PC-3 (cell line): ENCODE results near the gene D2HGDH. TPM values are rescaled to one million over a fixed set of nuclear protein-coding genes. Genes with fewer than 3 reads are reported as not detected.

Experiments
- ATAC-seq: fragments of 200-7000 bp; cut with Tn5 transposase; 2 replicates; pipeline ENCODE4 v1.9.1; 2020; ENCODE audit warnings: mild to moderate bottlenecking, moderate library complexity
- BruUV-seq: library from RNA; stranded (reverse); fragments of 400-500 nt; replicated peaks from 2 replicates; lab custom pipeline; 2021; lab: Mats Ljungman, UMichigan
- CTCF ChIA-PET: fragments of 300-600 bp; sonication (Branson Sonifier 250); formaldehyde crosslinking; loops from one replicate; lab custom pipeline; 2022; ENCODE audit warnings: antibody characterized with exemption; lab: Charles Lee
- POLR2A ChIA-PET: fragments of 300-600 bp; sonication (Branson Sonifier 250); formaldehyde crosslinking; loops from one replicate; lab custom pipeline; 2022; ENCODE audit warnings: antibody characterized with exemption; ENCODE audit not compliant: unreplicated experiment; lab: Charles Lee
- DNase-seq: peaks from one replicate; pipeline ENCODE4 v3.0.0-alpha.2; 2015
- H2AFZ ChIP-seq: fragments of 300-600 bp; sonication (generic); 2 replicates; pipeline ENCODE4 v1.6.0; 2016; ENCODE audit warnings: antibody characterized with exemption, low read length
- H3F3A ChIP-seq: fragments of 300-600 bp; sonication (generic); one replicate; pipeline ENCODE4 v1.6.0; 2017; ENCODE audit warnings: antibody characterized with exemption, low read length, control low read depth, mild to moderate bottlenecking; ENCODE audit not compliant: unreplicated experiment
- H3K27ac ChIP-seq: fragments of 300-600 bp; sonication (generic); 2 replicates; pipeline ENCODE4 v1.5.1; 2016; ENCODE audit warnings: mild to moderate bottlenecking, low read length
- H3K27me3 ChIP-seq: fragments of 300-600 bp; sonication (generic); 2 replicates; pipeline ENCODE4 v1.6.1; 2016; ENCODE audit warnings: low read length, mixed read lengths
- H3K36me3 ChIP-seq: fragments of 300-600 bp; sonication (generic); 2 replicates; pipeline ENCODE4 v1.6.1; 2016; ENCODE audit warnings: low read depth, mixed run types, low read length, mixed read lengths
- H3K4me1 ChIP-seq: fragments of 300-600 bp; sonication (generic); 2 replicates; pipeline ENCODE4 v1.5.1; 2016; ENCODE audit warnings: low read length; ENCODE audit not compliant: insufficient read depth
- H3K4me2 ChIP-seq: fragments of 300-600 bp; sonication (generic); 2 replicates; pipeline ENCODE4 v1.6.0; 2016; ENCODE audit warnings: low read length
- H3K4me3 ChIP-seq: fragments of 300-600 bp; sonication (generic); 2 replicates; pipeline ENCODE4 v1.5.1; 2016; ENCODE audit warnings: mild to moderate bottlenecking, low read length, mixed read lengths
- H3K79me2 ChIP-seq: fragments of 300-600 bp; sonication (generic); 2 replicates; pipeline ENCODE4 v1.6.1; 2017; ENCODE audit warnings: low read length, mixed read lengths
- H3K9ac ChIP-seq: fragments of 300-600 bp; sonication (generic); 2 replicates; pipeline ENCODE4 v1.6.0; 2016; ENCODE audit warnings: mild to moderate bottlenecking, low read length
- H3K9me2 ChIP-seq: fragments of 300-600 bp; sonication (generic); replicated peaks from 2 replicates; pipeline ENCODE4 v1.6.1; 2016; ENCODE audit warnings: mixed run types, low read length, mixed read lengths
- H3K9me3 ChIP-seq: fragments of 300-600 bp; sonication (generic); 2 replicates; pipeline ENCODE4 v1.6.1; 2016; ENCODE audit warnings: low read length, mixed read lengths
- H4K20me1 ChIP-seq: fragments of 300-600 bp; sonication (generic); 2 replicates; pipeline ENCODE4 v1.6.1; 2016; ENCODE audit warnings: low read length, mixed read lengths
- EZH2 ChIP-seq: fragments of 300-600 bp; sonication (generic); IDR thresholded peaks from one replicate; pipeline ENCODE4 v1.6.1; 2017; ENCODE audit warnings: antibody characterized with exemption, mild to moderate bottlenecking, low read length; ENCODE audit not compliant: unreplicated experiment
- EZH2phosphoT487 ChIP-seq: fragments of 300-600 bp; sonication (generic); IDR thresholded peaks from 2 replicates; pipeline ENCODE4 v1.6.1; 2018; ENCODE audit warnings: mild to moderate bottlenecking, antibody characterized with exemption, low read length, borderline replicate concordance
- intact Hi-C: fragments of 100-400 bp; cut with micrococcal nuclease; formaldehyde crosslinking; loops from 2 replicates; pipeline ENCODE4 v1.9.0; 2023
- total RNA-seq: library from RNA; depleted of rRNA; stranded (reverse); fragments of >200 nt; gene quantifications from 2 replicates; pipeline ENCODE4 v1.2.3, GENCODE V29; 2014
- TF ChIP-seq, protein P1 (sequence below): fragments of 300-600 bp; sonication (generic); conservative IDR thresholded peaks from 2 replicates; pipeline ENCODE4 v1.5.1; 2017; ENCODE audit warnings: antibody characterized with exemption, low read depth, mild to moderate bottlenecking, low read length

The D2HGDH gene
- total RNA-seq, 1 experiment from 2014 or later = 28.5 TPM

DNA sequence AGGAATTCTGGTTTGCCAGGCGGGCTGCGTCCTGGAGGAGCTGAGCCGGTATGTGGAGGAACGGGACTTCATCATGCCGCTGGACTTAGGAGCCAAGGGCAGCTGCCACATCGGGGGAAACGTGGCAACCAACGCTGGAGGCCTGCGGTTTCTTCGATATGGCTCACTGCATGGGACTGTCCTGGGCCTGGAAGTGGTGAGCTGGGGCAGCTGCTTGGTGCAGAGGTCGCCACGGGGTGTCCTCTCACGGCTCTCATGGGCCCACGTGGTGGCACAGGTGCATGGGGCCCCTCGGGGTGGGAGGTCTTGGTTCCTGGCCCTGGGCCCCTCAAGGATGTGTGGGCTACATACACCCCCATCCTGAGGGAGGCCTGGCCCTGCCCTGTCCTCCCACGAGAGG, 9.2 kb downstream of the D2HGDH start:
- intact Hi-C loops = no loop called here
- no peak for ATAC-seq
- TF ChIP-seq, protein P1, sequence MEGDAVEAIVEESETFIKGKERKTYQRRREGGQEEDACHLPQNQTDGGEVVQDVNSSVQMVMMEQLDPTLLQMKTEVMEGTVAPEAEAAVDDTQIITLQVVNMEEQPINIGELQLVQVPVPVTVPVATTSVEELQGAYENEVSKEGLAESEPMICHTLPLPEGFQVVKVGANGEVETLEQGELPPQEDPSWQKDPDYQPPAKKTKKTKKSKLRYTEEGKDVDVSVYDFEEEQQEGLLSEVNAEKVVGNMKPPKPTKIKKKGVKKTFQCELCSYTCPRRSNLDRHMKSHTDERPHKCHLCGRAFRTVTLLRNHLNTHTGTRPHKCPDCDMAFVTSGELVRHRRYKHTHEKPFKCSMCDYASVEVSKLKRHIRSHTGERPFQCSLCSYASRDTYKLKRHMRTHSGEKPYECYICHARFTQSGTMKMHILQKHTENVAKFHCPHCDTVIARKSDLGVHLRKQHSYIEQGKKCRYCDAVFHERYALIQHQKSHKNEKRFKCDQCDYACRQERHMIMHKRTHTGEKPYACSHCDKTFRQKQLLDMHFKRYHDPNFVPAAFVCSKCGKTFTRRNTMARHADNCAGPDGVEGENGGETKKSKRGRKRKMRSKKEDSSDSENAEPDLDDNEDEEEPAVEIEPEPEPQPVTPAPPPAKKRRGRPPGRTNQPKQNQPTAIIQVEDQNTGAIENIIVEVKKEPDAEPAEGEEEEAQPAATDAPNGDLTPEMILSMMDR = no peak
- POLR2A ChIA-PET = no interaction called here
- Histone ChIP-seq H3K9me3 (no peaks in the 10 kb centered on the region), H3K4me1 (peaks cover 20% of the 10 kb centered on the region), H3K27me3 (no peaks in the 10 kb centered on the region), H4K20me1 (peaks cover 16% of the 10 kb centered on the region; the same call in 1 of the 2 replicates), H3K9ac (no peak overlapping the region), H3K36me3 (no peaks in the 10 kb centered on the region; the same call in 1 of the 2 replicates), H3K9me2 (no peaks in the 10 kb centered on the region), H3K27ac (no peak overlapping the region), H3K4me2 (no peak overlapping the region), H3F3A (no peaks in the 10 kb centered on the region), H3K4me3 (no peak overlapping the region), H2AFZ (no peak overlapping the region), H3K79me2 (0 out of 2 replicates have a peak, but pooled peaks cover 2% of the 10 kb centered on the region)
- BruUV-seq = no TSS peak
- CTCF ChIA-PET = no interaction called here
- DNase-seq = no peak

- H4K20me1 ChIP-seq = peaks cover 12% of the 10 kb centered on the region; the same call in 1 of the 2 replicates
- H3K9me2 ChIP-seq = no peaks in the 10 kb centered on the region
- peaks cover 18% of the 10 kb centered on the region for H3K4me1 ChIP-seq
- H3K79me2 ChIP-seq = 0 out of 2 replicates have a peak, but pooled peaks cover 2% of the 10 kb centered on the region
- H3K27ac ChIP-seq = no peak overlapping the region
- no peaks in the 10 kb centered on the region for H3K27me3 ChIP-seq
- no TSS peak for BruUV-seq
- H3K4me2 ChIP-seq = no peak overlapping the region
- H3K36me3 ChIP-seq = no peaks in the 10 kb centered on the region; the same call in 1 of the 2 replicates
- no peaks in the 10 kb centered on the region for H3K9me3 ChIP-seq
- intact Hi-C loops = no loop called here
- POLR2A ChIA-PET = no interaction called here
- no peak overlapping the region for H3K9ac ChIP-seq
- CTCF ChIA-PET = no interaction called here
- no peak for ATAC-seq
- TF ChIP-seq EZH2phosphoT487 (no peak), EZH2 (no peak)
- TF ChIP-seq, protein P1 = no peak
- H2AFZ ChIP-seq = no peak overlapping the region
- no peak for DNase-seq
- H3K4me3 ChIP-seq = no peak overlapping the region
- H3F3A ChIP-seq = no peaks in the 10 kb centered on the region
These were observed 9.8 kb downstream of the D2HGDH start for GRCh38 chr2:241744028-241744754.

- no peaks in the 10 kb centered on the region for H3K27me3 ChIP-seq
- intact Hi-C loops = no loop called here
- no peak overlapping the region for H3K4me2 ChIP-seq
- ChIA-PET POLR2A (no interaction called here), CTCF (no interaction called here)
- TF ChIP-seq, protein P1 = no peak
- no peak for TF ChIP-seq EZH2phosphoT487
- no peak for DNase-seq
- H3K4me3 ChIP-seq = no peak overlapping the region
- H3K4me1 ChIP-seq = peaks cover 7% of the 10 kb centered on the region; the same call in 1 of the 2 replicates
- H3F3A ChIP-seq = no peaks in the 10 kb centered on the region
- no peaks in the 10 kb centered on the region; the same call in 1 of the 2 replicates for H3K36me3 ChIP-seq
- H3K9me2 ChIP-seq = no peaks in the 10 kb centered on the region
- BruUV-seq = no TSS peak
- H3K79me2 ChIP-seq = 0 out of 2 replicates have a peak, but pooled peaks cover 2% of the 10 kb centered on the region
- H3K9ac ChIP-seq = no peak overlapping the region
- no peaks in the 10 kb centered on the region for H3K9me3 ChIP-seq
- ATAC-seq = no peak
- H2AFZ ChIP-seq = no peak overlapping the region
- no peak overlapping the region for H3K27ac ChIP-seq
- peaks cover 2% of the 10 kb centered on the region; the same call in 1 of the 2 replicates for H4K20me1 ChIP-seq
These were observed 10.8 kb downstream of the D2HGDH start for GRCh38 chr2:241745276-241745675.
